ENCODE data around the gene KRAS. TPM values are rescaled to one million over a fixed set of nuclear protein-coding genes. Genes with fewer than 3 reads are reported as not detected.
"Not testable (repeated sequence)": the region's sequence is repeated elsewhere in the genome, so short reads cannot be mapped to it uniquely, and the experiment has no call there.

KRAS gene
- 10 to 100 TPM; 33.8 to 45.6 (median 42.5) TPM for polyA plus RNA-seq (ENCODE audit: insufficient read length in 4 of 4)

DNA sequence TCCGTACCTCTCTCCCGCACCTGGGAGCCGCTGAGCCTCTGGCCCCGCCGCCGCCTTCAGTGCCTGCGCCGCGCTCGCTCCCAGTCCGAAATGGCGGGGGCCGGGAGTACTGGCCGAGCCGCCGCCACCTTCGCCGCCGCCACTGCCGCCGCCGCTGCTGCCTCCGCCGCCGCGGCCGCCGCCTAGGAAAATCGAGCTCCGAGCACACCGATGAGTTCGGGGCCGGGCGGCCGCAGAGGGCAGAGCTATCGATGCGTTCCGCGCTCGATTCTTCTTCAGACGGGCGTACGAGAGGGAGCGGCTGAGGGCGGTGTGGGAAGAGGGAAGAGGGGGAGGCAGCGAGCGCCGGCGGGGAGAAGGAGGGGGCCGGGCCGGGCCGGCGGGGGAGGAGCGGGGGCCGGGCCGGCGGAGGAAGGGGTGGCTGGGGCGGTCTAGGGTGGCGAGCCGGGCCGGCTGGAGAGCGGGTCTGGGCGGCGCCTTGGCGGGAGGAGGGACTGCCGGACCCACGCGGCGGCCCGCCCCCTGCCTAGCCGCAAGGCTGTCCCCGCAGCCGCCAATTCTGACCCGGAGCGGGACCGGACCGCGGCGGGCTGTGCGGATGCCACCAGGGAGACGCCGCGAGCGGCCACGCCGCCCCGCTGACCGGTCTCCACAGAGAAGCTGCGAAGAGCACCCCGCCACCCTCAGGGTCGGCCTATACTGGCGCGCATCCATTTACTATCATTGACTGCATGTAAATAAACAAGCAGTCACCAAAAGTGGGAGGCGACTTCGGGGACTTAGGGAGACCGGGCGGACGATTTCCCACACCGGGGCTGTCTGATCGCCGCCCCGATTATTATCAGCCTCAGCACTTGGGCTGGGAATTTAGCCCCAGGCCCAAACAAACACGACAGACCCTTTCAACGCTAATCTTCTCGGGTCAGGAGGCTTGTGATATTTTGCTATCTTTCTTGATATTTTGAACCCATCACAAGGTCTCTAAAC, at the start of gene KRAS:
Gene KRAS (minus strand): TSS at position 186 of the 987 bp plus-strand sequence.
- DNase-seq (ENCODE audit: low read depth in 4 of 4, low spot score in 3 of 4) = peak; percentile 89 to 96 (median 95)

DNA sequence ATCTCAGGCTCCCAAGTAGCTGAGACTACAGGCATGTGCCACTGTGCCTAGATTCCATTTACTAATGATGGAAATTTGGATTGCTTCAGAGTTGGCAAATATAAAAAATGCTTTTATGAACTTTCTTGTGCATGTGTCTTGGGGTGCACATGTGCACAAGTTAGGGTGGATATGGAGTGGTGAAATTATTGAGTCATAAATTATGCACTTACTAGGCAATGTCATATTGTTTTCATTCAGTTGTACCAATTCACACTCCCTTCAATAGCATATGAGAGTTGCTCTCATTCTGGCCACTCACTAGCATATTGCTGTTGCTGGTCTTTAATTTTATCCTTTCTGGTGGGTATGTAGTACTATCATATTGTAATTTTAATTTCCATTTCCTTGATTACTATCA, 45.7 kb upstream of the KRAS start:
- no peak for DNase-seq (ENCODE audit: low read depth in 4 of 4, low spot score in 3 of 4)

DNA sequence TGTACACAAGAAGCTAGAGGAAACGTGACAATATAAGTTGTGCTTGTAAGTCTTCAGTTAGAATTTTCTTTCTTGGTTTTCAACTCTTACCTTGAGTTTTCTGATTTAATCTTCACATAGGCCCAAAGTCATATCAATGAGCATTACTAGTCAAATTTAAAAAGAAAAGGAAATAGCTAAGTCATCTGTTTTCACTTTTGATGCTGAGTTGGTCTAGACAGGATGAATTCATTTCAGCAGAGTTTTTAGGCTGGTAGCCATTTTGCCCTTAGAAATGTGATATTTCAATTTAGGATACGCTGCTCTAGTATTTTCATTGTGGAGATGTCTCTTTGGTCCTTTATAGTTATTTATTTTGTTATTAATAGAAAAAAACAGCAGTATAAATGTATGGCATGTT, 44.6 kb upstream of the KRAS start:
- DNase-seq (ENCODE audit: low read depth in 4 of 4, low spot score in 3 of 4) = no peak

DNA sequence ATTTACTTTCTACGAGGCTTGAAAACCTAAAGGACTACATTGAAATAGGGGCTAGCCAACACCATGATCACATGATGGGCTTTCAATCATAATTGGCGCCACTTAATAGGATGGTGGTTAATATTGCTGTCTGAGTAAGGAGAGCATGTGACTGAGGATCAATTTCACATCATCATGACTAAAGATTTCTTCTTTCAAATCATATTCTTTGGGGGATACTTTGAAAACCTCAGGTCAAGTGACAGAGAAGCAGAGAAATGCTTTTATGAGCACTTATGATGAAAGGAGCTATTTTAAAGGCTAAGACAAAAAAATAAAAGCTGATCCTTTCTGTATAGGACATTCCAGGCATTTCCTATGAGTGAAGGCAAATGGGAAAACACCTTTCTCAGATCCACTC, 42.9 kb upstream of the KRAS start:
- DNase-seq (ENCODE audit: low read depth in 4 of 4, low spot score in 3 of 4) = no peak

DNA sequence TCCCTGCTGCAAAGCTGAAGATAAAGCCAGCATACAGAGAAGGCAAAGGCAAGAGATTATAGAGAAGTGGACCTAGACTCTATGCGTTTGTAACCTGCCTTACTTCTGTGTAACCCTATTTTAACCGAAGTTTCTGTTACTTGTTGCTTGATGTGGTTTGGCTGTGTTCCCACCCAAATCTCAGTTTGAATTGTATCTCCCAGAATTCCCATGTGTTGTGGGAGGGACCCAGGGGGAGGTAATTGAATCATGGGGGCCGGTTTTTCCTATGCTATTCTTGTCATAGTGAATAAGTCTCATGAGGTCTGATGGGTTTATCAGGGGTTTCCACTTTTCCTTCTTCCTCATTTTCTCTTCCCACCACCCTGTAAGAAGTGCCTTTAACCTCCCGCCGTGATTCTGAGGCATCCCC, 42.1 kb upstream of the KRAS start:
- not testable (repeated sequence) for DNase-seq (ENCODE audit: low read depth in 4 of 4, low spot score in 3 of 4)

GRCh38 chr12:25287610-25288009, 36.9 kb upstream of the KRAS start:
- DNase-seq (ENCODE audit: low read depth in 4 of 4, low spot score in 3 of 4) = no peak

GRCh38 chr12:25286837-25287236, 36.1 kb upstream of the KRAS start:
- DNase-seq (ENCODE audit: low read depth in 4 of 4, low spot score in 3 of 4) = no peak

GRCh38 chr12:25284024-25284423, 33.3 kb upstream of the KRAS start:
- DNase-seq (ENCODE audit: low read depth in 4 of 4, low spot score in 3 of 4) = no peak

DNA sequence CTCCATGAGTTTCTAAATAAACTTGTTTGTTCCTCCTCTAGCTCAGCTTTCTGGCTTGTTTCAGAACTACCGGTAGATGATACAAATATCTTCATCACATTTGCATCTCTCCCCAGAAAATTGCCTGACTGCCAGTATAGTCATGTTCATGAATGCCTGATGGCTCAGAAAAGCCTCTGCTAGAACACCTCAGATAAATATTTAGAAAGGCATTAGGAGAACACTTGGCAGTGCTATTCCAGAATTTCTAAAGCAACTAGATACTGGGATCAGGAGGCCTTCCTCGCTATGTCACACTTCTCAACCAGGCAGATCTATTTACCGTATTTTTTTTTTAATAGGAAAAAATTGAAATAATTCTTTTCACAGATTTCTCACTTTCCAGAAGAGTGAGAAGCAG, 32.3 kb upstream of the KRAS start:
- DNase-seq (ENCODE audit: low read depth in 4 of 4, low spot score in 3 of 4) = no peak

DNA sequence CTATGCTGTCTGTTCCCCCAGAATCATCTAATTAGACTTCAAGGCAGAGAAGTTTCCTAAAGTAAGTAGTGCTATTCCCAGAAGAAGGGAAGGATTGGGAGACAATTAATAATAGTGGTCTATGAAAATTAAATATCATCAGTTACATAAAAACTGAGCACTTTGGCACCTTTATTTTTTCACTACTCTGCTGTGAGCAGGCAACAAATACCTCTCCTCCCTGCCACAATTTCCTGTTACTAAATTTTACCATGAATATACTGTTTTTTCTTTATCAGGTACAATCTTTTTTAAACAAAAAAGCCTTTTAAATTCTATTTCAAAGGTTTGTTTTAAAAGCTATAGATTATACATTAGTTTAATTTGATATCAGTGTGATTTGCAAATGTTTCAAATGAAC, 29.4 kb upstream of the KRAS start:
- no peak for DNase-seq (ENCODE audit: low read depth in 4 of 4, low spot score in 3 of 4)

- DNase-seq (ENCODE audit: low read depth in 4 of 4, low spot score in 3 of 4) = no peak
Observed at GRCh38 chr12:25278269-25278668, 27.5 kb upstream of the KRAS start.

GRCh38 chr12:25276199-25276937, 25.6 kb upstream of the KRAS start:
- DNase-seq (ENCODE audit: low read depth in 4 of 4, low spot score in 3 of 4) = no peak

DNA sequence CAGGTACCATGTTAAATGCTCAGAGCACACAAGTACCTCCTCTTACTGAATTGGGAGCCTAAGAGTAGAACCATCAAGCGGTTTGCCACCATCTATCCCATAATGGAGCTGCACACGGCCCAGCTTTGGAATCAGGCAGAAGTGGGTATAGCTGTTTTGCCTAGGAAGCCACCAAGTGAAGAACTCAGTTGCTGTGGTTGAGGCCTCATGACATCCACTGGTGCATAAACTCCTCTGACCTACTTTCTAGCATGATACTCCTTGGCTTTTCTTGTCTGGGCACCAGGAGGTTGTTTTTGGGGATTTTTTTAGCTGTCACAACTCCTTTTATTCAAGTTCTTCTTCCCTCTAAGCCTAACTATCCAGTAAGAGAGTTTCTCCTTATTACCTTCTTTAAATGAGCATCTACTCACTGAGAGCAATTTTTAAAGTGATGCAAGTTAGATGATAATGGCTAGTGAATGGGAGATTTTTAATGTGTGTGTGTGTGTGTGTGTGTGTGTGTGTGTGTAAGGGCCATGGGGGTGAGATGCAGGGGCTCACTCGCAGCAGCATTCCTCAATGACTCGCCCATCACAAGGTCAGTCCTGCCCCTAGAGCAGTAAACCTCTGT, 20.9 kb upstream of the KRAS start:
- DNase-seq (ENCODE audit: low read depth in 4 of 4, low spot score in 3 of 4) = no peak

- no peak for DNase-seq (ENCODE audit: low read depth in 4 of 4, low spot score in 3 of 4)
Observed at GRCh38 chr12:25269701-25270100, 19.0 kb upstream of the KRAS start.

DNA sequence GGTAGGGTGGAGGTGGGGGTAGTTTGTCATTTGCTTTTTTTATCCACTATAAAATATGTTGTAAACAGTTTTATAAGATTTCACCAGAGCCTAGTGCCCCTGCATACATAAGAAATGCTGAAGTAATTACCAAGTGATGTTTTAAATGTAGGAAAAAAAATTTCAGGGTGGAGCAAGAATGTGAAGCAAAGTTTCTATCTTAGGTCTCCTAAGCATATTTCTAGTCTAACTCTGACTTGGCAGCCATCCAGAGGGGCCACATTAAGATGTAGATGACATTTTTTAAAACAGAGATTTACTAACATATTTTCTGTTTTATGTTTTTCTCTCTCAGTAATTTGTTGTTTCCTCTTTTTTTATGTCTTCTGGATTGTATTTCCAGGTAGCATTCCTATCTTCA, 15.8 kb upstream of the KRAS start:
- DNase-seq (ENCODE audit: low read depth in 4 of 4, low spot score in 3 of 4) = no peak

DNA sequence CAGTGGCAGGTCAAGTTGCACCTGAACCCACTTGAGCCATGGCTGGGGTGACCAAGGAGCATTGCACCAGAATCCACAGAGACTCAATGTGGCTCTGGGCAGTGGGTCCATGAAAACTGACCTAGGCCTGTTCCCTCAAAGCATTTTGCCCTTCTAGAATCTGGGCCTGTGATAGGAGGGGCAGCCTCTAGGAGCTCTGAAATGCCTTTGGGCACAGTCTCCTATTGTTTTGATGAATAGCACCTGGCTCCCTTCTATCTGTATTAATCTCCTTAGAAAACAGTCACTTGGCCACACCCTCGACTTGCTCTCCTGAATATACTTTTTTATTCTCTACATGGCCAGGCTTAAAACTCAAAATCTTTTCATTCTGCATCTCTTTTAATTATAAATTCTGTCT, 14.1 kb upstream of the KRAS start:
- DNase-seq (ENCODE audit: low read depth in 4 of 4, low spot score in 3 of 4) = no peak

GRCh38 chr12:25264114-25264513, 13.4 kb upstream of the KRAS start:
- no peak for DNase-seq (ENCODE audit: low read depth in 4 of 4, low spot score in 3 of 4)

GRCh38 chr12:25263594-25263993, 12.9 kb upstream of the KRAS start:
- DNase-seq (ENCODE audit: low read depth in 4 of 4, low spot score in 3 of 4) = no peak

- DNase-seq (ENCODE audit: low read depth in 4 of 4, low spot score in 3 of 4) = no peak
Observed at GRCh38 chr12:25262389-25263074, 11.8 kb upstream of the KRAS start.

DNA sequence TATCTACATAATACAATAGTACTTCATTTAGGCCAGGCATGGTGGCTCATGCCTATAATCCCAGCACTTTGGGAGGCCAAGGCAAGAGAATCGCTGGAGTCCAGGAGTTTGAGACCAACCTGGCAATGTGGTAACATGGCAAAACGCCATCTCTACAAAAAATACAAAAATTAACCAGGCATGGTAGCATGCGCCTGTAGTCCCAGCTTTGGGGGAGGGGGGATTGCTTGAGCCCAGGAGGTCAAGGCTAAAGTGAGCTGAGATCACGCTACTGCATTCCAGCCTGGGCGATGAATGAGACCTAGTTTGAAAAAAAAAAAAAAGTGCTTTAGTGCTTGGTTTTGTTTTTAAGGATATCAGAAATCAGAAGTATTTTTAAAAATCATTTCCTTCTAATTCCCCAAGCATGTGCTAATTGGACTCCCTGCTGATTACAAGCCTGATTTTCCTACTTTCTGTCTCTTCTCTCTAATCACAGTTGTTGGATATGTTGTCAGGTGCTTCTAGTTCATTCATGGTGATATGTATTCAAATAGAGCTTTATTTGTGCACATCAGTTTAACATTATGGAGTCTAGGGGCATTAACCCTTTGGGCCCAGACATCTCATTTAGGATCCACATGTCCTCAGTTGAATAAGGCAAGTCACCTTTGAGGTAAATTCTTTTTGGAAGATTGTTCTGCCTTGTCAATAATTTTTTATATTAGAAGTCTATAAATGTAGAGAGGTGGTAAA, 7.0 kb upstream of the KRAS start:
- no peak for DNase-seq (ENCODE audit: low read depth in 4 of 4, low spot score in 3 of 4)

All from left renal pelvis (tissue), 4 donors.